GM03348 (cell line): ENCODE results near the gene UGT1A5.

ENCODE experiments used
- DNase-seq: peaks from one replicate; pipeline ENCODE4 v3.0.0; 2012; ENCODE audit warnings: low spot score

The UGT1A5 gene

DNA sequence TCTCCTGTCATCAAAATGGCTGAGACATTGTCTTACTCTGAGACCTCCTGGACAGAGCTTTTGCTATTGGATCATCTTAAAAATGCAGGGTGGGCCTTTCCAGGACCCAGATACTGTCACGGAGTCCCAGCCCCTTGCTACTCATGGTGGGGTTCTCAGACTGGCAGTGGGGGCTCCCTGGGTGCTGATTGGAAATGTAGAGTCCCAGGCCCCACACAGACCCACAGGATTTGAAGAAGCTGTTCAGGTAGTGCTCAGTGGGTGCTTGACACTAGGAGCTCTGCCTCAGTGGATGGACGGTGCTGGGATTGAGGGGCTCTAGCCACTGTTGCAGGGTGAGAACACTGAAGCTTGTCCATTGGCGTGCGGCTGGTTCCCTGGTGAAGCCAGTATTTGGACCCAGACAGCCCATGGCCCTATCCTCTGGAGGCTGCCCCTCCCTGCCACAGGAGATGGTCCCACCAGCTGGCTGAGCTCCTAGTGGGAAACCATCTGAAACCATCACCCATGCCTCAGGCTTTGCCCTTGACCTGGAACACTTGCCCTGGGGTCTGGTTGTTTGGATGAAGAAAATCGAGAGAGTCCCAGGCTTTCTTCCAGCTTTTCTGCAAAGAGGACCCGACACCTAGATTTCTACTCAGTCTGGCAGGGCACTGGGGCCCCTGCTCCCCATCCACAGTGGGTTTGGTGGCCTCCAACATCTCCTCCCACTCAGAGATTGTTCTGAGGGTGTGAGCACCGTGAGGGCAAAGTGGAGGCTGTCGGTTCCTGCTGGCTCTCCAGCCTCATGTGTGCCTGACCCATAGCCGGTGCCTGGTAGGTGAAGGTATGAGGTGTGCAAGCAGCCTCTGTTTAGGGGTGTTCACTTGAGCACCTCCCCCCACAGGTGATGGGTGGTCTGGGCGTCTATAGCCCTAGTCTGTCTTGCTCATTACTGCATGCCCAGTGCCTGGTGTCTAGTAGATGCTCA, 95.5 kb downstream of the UGT1A5 start:
- no peak for DNase-seq

DNA sequence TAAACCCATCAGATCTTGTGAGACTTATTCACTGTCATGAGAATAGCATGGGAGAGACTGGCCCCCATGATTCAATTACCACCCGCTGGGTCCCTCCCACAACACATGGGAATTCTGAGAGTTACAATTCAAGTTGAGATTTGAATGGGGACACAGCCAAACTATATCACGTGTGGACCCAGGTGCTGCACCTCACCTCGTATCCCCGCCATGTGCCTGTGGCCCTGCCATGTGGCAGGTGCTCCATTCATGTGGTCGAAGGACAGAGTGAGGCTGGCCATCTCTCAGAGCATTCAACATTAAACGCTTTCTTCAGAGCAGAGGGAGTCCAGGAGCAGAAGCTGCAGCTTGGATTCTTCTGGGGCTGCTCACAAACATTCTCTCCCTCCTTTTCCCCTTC, 97.7 kb downstream of the UGT1A5 start:
- no peak for DNase-seq

DNA sequence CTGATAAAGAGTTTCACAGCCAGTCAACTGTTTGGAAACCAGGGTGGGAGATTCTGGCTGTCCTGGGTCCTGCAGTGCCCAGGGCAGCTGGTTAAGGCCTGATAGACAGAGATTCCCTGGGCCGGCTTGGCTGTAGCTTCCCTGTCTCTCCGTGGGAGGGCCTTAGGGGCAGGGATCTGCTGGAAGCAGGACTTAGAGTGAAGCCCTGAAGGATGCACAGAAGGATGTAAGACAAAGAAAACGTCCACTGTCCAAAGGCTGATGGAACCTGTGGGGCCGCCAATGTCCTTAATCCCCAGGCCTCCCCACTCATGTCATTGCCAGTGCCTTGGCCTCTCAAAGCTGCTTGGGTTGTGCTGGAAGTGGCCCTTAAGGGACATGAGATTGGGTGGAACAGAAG, 98.4 kb downstream of the UGT1A5 start:
- no peak for DNase-seq

DNA sequence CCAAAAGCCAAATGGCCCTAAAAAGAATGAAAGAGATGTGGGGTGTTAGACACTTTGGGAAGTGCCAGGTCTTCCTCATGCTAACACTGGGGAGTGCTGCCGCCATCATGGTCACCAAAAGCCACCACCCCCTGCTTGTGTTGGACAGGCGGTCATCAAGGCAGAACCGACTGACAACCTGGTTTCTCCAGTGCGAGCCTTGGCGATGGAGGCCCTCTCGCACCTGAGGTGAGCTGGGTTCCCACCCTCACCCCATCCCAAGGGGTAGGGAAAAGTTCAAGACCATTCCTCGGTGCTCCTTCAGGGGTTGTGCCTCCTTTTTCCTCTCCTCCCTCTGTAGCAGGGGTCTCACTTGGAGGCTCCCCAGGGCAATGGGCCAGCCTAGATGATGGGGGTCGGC, 99.0 kb downstream of the UGT1A5 start:
- DNase-seq = no peak

DNA sequence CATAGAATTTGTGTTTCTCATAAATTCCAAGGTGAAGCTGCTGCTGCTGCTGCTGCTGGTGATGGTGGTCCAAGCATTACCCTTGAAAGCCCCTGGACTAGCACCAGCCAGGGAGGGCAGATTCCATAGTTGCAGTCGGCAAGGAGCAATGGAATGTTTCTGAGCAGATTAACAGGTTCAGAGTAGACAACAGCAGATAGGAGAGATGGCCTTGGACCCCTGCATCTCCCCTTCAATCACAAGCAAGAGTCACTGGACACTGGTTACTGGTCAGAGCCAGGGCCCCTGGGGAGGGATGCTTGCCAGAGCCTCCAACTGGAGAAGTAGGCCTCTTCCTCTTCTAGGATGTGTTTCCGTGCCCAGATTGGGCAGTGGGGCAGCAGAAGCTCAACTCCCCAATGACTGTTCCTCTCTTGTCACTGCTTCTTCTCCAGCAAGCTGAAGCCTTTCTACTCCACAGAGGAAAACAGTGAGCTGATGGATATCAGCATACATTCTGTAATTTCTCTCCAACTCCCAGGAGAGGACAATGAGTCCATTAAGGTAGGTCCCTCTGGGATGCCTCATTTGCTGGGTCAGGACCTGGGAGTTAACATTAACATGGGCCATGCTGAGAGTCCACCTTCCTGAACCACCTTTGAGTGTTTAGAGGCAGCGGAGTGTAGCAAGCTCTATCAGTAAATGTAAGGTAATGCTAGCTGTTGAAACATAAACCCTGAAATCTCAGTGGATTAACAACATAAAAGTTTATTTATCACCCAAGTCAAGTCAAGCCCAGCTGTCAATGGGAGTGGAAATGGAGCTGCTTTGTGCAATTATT, 100.7 kb downstream of the UGT1A5 start:
- no peak for DNase-seq

DNA sequence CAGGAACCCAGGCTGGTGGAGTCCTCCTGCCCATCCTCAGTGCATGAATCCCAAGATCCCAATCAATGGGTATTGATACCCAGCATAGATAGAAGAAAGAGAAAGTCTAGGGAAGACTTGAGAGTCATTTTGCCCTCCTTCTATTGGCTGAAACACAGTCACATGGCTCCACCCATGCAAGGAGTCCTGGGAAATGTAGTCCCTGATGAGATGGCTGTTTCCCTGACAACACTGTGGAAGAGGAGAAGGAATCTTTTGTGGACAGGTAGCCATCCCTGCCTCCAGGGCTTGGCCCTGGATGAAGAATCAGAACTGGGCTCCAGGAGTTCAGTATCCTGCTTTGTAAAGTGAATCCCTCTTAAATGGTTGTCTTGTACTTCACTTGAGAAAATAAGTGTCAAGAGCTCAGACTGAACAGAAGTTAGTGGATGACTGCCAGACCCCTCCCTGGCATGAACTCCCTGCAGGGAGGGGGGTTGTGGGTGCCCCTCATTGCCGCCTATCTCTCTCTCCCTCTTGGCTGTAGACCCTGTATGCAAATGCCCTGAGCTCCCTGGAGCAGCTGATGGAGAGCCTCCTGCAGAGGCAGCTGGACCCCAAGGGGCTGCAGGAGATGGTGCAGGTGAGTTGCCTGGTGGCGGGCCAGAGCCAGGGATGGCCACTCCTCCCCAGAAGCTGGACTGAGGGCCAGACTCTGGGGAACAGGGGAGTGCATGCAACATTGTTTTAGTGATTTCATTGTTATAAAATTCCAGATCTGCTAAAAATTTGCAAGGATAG, 101.5 kb downstream of the UGT1A5 start:
- no peak for DNase-seq

DNA sequence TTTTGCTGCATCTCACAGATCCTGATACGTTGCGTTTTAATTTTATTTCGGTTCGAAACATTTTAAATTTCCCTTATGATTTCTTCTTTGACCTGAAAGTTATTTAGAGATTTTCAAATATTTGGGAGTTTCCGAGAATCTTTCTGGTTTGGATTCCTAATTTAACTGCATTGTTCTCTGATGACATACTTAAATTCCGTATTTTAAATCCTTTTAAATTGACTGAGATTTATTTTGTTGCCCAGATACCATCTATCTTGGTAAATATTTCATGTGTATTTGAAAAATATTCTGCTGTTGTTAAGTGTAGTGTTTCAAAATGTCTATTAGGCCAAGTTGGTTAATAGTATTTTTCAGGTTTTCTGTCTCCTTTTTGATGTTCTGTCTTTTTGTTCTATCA, 103.2 kb downstream of the UGT1A5 start:
- no peak for DNase-seq

DNA sequence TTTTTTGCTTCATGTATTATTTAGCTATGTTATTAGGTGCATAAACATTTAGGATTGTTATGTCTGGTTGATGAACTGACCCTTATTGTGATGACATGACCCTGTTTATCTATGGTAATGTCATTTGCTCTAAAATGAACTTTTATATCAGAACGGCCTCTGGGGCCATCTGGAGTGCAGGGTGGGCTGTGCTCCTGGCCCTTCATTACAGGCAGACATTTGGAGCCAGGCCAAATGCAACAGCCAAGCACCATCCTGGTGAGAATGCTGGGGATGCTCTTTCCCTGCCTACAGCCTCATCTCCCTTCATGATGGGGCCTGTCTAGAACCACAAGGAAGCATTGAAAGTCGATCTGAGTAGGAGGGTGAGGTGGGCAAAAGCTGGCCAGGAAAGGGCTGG, 103.6 kb downstream of the UGT1A5 start:
- no peak for DNase-seq

DNA sequence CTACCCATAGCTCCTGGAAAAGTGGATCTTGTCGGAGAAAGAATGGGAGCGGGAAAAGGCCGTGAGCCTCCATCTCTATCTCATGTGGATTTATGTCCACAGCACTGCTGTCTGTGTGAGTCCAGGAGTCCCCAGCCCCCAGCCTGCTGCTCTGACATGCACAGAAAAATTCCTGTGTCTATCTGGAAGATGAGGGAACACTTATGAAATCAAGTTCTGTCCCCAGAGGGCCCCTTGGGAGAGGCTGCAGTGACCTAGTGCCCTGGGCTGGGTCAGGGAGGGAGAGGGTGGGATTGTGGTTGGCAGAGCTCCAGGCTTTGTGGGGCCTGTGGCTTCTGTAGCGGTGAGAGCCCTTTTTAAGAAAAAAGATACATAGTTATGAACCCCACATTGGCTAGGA, 104.1 kb downstream of the UGT1A5 start:
- DNase-seq = no peak

DNA sequence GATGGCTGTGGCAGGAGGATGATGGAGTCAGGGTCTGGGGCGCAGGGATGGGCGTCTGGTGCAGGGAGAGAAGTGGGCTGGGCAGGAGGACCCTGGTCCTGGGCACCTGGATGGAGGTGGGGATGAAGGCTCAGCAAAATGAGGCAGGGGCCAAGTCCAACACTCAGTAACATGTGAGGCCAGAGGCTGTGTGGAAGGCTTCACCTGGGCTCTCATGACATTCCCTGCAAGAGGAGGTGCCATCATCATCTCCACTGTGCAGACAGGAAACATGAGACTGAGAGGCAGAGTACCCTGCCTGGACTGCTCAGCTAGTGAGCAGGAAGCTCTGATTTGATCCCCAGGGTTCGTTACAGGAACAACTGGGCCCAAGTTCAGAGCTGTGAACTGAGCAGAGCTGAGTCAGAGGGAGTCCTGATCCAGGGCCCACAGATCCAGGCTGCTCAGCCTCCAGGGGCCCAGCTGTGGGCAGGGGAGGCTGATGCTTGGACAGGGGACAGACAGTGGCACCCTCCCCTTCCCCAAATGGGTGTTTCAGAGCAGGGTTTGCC, 104.7 kb downstream of the UGT1A5 start:
- no peak for DNase-seq

DNA sequence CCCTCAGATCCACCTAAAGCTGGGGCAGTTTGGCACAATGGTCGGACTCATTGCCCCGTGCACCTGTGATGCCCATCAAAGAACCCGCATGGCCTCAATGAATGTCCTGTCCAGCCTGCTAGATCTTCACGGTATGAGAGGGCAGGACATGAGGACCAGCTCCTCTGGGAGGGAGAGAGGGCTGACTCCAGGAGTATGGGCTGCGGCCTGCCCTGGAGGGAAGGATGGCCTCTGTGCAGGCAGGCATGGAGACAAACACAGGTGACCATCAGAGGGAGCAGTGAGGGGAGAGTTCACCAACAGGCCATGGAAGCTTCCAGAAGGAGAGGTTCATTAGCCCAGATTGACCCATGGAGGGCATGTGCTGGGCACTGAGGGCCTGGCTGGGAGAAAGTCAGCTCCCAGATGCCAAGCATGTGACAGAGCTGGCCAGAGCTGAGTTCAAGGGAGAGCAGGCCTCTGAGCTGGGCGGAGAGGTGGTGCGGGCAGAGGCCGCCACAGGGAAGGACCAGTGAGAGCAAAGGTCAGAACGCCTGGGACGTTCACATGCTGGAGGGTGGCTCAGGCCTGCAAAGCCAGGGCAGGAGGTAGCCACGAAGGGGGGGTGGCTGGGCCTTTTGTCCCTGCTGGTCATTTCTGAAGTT, 105.4 kb downstream of the UGT1A5 start:
- DNase-seq = no peak

DNA sequence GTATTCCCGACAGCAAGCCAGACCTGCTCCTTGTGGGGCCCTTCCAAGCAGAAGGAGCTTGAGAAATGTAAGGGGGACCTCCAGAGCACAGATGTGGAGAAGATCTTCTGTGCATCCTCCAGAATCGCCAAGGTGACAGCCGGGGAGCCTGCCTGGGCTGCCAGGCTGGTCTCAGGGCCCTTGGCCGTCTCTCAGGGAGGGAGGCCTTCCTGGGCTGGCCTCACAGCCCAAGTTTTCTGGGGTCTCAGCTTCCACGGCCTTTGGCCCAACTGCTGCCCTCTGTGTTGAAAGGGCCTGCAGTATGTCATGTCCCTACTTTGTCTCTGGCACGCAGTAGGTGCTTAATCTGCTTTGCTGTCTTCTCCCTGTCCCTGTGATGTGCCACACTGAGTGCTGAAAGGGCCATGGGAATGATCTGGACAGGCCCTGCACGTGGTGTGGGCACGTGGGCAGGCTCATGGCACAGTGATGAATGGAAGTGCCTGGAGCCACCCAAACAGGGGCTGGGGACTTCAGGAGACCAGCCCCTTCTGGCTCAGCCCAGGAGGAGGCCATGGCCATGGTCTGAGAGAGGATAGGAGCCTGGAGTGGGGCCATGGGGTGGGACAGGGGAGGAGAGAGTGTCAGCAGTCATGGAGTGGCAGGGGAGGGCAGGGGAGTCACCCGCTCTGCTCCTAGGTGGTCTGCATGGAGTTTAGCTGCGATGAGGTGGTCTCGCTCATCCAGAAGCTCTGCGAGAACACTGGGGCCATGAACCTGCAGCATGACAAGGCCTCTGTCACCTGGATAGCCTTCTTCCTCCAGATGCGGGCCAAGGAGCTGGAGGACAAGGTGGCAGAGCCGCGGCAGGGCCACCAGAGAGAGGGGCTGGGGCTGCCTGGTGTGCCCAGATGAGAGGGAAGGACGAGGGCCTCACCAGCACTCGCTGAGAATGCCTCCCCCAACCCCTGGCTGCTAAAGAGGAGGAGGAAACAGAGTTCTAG, 106.2 kb downstream of the UGT1A5 start:
- DNase-seq = no peak

DNA sequence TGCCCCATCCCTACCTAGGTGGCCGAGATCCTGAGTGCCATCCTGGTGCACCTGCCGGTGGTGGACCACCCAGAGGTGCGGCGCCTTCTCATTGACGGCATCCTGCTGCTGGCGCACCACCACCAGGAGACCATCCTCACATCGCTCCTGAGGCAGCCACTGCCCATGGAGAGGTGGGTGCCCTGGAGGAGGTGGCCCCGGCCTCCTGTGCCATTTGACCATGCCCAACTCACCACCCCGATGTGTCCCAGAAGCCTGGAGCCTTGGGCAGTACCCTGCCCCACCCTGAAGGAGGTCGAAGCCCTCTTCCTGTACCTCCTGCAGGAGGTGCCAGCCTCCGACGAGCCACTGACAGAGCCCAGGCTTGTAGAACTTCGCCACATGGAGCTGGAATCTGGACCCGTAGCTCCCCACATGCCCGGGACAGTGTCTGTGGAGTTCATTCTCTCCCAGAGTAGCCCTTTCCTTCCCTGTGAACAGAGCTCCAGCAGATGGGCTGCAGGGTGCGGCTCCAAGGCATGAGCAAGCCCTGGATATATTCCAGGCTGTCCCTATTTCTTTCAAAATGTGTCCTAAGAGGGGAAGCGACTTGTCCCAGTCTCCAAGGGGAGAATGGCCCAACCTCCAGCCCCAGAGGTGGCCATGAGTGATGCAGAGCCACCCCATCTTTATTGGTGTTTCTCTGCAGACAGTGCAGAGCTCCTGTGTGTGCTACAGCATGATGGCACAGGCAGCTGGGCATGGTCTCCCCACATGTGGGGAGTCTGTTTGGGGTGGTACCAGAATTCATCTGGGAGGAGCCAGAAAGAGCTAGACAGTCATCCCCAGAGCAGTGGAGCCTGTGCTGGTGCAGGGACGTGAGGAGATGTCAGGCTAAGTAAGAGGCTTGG, 107.4 kb downstream of the UGT1A5 start:
- DNase-seq = peak; percentile 36

DNA sequence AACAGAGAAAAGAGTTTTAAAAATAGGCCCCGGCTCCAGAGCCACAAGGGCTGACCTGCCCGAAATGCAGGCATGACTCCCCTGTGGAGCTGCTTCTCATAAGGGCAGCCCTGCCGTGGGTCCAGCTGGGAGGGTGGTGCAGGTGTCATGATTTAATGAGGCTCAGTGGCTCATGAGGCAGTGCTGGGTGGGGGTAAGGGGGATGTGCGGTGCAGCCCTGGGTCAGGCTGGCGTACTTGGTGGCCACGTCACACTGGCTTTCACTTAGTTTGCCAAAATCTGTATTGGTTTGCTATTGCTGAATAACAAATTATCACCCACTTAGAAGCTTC, 108.0 kb downstream of the UGT1A5 start:
- DNase-seq = no peak

DNA sequence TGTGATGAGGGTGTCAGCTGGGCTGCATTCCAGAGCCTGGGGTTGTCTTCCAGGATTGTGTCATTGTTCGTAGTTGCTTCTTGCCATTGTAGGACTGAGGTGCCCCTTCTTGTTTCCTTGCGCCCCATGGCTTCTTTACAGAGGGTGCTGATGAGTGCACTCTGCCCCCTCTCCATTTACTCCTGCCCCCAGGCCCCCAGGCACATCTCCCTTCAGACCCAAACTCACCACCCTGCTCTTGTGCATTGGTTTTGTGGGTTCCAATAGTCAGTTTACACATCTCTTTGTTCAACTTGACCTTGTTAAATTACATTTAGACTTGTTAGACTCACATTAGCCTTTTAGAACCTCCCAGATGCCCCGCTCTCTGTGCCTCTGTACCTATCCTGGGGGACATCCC, 108.5 kb downstream of the UGT1A5 start:
- no peak for DNase-seq

DNA sequence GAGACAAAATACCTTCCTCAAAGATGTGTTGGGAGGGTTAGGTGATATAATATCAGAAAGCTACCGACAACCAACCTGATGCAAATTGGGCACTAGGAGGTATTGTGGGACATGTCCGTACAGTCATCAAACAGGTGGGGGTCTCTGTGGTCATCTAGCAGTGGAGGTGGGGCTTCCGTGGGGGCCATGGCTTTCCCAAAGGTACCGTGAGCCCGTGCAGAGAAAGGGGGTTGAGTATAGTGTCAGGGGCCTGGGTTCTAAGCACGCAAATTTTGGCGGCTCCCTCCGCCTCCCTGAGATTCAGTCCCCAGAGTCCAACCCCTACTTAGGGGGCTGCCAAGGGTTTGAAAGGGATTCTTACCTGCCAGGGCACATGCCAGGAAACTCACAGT, 109.0 kb downstream of the UGT1A5 start:
- DNase-seq = no peak

DNA sequence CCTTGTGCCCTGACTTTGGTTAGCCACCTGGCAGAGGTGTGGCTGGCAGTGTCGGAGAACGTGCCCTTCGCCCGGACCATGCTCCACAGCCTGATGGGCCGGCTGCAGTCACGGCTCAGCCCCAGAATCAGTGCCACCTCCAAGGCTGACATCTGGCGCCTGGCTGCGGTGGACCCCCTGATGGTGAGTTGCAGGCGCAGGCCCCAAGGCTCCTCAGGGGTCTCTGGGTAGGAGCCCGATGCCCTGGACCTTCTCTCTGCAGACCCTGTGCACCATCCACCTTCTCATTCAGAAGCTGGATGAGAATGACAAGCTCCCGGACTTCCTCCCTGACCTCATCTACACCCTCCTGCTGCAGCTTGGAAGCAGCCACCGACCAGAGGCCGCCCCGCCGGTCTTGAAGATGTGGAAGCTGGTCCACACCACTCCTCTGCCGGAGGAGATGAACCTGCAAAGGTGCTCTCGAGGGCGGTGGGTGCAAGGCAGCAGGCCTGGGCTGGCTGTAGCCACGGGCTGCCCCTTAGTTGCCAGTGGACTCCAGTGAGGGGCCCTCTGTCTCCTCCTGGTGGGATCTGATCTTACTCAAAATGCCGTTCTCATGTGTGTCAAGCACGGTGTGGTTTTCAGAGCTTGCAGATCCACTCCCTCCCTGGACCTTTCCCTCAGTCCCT, 109.5 kb downstream of the UGT1A5 start:
- DNase-seq = no peak
